ENCODE results near the gene PNRC1.

DNA sequence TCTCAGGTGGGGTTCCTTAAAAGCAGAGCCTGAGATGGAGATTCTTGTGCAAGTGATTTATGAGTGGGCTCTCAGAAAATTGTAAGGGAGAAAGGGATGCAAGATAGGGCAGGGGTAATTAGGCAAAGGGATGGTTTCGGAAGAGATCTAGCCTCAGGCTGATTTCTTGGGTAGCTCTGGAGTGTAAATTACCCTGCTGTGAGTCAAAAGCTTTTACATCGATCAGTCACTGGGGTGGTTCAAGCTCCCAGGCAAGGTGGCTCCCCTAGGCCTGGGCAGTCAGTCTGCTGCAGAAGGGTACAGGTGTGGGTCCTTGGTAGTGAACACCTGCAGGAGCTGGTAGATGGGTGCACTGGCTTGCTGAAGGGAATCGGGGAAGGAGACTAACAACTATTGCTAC is 54.2 kb downstream of the PNRC1 start:
- TF ChIP-seq, protein P1, sequence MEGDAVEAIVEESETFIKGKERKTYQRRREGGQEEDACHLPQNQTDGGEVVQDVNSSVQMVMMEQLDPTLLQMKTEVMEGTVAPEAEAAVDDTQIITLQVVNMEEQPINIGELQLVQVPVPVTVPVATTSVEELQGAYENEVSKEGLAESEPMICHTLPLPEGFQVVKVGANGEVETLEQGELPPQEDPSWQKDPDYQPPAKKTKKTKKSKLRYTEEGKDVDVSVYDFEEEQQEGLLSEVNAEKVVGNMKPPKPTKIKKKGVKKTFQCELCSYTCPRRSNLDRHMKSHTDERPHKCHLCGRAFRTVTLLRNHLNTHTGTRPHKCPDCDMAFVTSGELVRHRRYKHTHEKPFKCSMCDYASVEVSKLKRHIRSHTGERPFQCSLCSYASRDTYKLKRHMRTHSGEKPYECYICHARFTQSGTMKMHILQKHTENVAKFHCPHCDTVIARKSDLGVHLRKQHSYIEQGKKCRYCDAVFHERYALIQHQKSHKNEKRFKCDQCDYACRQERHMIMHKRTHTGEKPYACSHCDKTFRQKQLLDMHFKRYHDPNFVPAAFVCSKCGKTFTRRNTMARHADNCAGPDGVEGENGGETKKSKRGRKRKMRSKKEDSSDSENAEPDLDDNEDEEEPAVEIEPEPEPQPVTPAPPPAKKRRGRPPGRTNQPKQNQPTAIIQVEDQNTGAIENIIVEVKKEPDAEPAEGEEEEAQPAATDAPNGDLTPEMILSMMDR (conservative IDR thresholded peaks at IDR 0.05; ENCODE audit: low read depth, low read length): no peak
- TF ChIP-seq, protein P2, sequence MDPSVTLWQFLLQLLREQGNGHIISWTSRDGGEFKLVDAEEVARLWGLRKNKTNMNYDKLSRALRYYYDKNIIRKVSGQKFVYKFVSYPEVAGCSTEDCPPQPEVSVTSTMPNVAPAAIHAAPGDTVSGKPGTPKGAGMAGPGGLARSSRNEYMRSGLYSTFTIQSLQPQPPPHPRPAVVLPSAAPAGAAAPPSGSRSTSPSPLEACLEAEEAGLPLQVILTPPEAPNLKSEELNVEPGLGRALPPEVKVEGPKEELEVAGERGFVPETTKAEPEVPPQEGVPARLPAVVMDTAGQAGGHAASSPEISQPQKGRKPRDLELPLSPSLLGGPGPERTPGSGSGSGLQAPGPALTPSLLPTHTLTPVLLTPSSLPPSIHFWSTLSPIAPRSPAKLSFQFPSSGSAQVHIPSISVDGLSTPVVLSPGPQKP (IDR thresholded peaks at IDR 0.05; ENCODE audit: borderline replicate concordance, low read depth, low read length): no peak
- TF ChIP-seq CHD1 (IDR thresholded peaks at IDR 0.05; ENCODE audit: low read depth, low read length): no peak
- no peak for TF ChIP-seq BHLHE40 (IDR thresholded peaks at IDR 0.05; ENCODE audit: low read depth, low read length)
- TF ChIP-seq, protein P3, sequence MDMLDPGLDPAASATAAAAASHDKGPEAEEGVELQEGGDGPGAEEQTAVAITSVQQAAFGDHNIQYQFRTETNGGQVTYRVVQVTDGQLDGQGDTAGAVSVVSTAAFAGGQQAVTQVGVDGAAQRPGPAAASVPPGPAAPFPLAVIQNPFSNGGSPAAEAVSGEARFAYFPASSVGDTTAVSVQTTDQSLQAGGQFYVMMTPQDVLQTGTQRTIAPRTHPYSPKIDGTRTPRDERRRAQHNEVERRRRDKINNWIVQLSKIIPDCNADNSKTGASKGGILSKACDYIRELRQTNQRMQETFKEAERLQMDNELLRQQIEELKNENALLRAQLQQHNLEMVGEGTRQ (IDR thresholded peaks at IDR 0.05; ENCODE audit: low read depth, low read length): no peak
- no peak for TF ChIP-seq MXI1 (IDR thresholded peaks at IDR 0.05; ENCODE audit: borderline replicate concordance, low read depth, low read length)

Measured in IMR-90 (cell line).